DND-41 (cell line): Measurements from ENCODE around the gene CROT.

Experiments
- ATAC-seq: fragments of 200-7000 bp; cut with Tn5 transposase; 3 replicates; pipeline ENCODE4 v1.9.1; 2021; ENCODE audit warnings: low read depth; ENCODE audit not compliant: insufficient read depth
- DNase-seq: peaks from one replicate; pipeline ENCODE4 v3.0.0-alpha.2; 2020
- H2AFZ ChIP-seq: 2 replicates; pipeline ENCODE4 v1.6.0; 2012; ENCODE audit warnings: low read depth, low read length
- H3K27ac ChIP-seq: 2 replicates; pipeline ENCODE4 v1.5.1; 2012; ENCODE audit warnings: low read length, inconsistent platforms
- H3K27me3 ChIP-seq: fragments of 200-600 bp; sonication (generic); 2 replicates; pipeline ENCODE4 v1.6.0; 2012; ENCODE audit warnings: low read length, mild to moderate bottlenecking, inconsistent platforms; ENCODE audit not compliant: insufficient read depth, poor library complexity
- H3K36me3 ChIP-seq: 2 replicates; pipeline ENCODE4 v1.5.1; 2012; ENCODE audit warnings: low read length, inconsistent platforms; ENCODE audit not compliant: insufficient read depth
- H3K4me1 ChIP-seq: 2 replicates; pipeline ENCODE4 v1.5.1; 2012; ENCODE audit warnings: mild to moderate bottlenecking, low read length; ENCODE audit not compliant: insufficient read depth
- H3K4me2 ChIP-seq: 2 replicates; pipeline ENCODE4 v1.6.0; 2012; ENCODE audit warnings: mild to moderate bottlenecking, moderate library complexity, low read length, inconsistent platforms; ENCODE audit not compliant: insufficient read depth
- H3K4me3 ChIP-seq, 2 experiments: fragments of 200-600 bp in 1 of 2; shearing (Covaris generic) in 1 of 2; 2 replicates each; pipeline ENCODE4 v1.5.1; 2012 to 2016; ENCODE audit warnings: inconsistent platforms in 2 of 2, low read length in 2 of 2, mild to moderate bottlenecking in 2 of 2, low read depth in 1 of 2, moderate library complexity in 1 of 2
- H3K79me2 ChIP-seq: 2 replicates; pipeline ENCODE4 v1.6.0; 2012; ENCODE audit warnings: low read length, inconsistent platforms; ENCODE audit not compliant: insufficient read depth
- H3K9ac ChIP-seq: 2 replicates; pipeline ENCODE4 v1.6.0; 2012; ENCODE audit warnings: low read depth, mild to moderate bottlenecking, inconsistent platforms, low read length, moderate library complexity
- H3K9me3 ChIP-seq: 2 replicates; pipeline ENCODE4 v1.5.1; 2012; ENCODE audit warnings: low read length, moderate library complexity, mild to moderate bottlenecking, inconsistent platforms; ENCODE audit not compliant: insufficient read depth, severe bottlenecking
- H4K20me1 ChIP-seq: 2 replicates; pipeline ENCODE4 v1.6.0; 2012; ENCODE audit warnings: low read length; ENCODE audit not compliant: insufficient read depth
- CTCF ChIP-seq: IDR thresholded peaks from 2 replicates; pipeline ENCODE4 v1.5.1; 2012; ENCODE audit warnings: borderline replicate concordance, low read length, moderate library complexity, mild to moderate bottlenecking; ENCODE audit not compliant: poor library complexity, severe bottlenecking; ENCODE audit errors: extremely low read depth
- EZH2 ChIP-seq: IDR thresholded peaks from 3 replicates; pipeline ENCODE4 v1.6.1; 2012; ENCODE audit warnings: borderline replicate concordance, low read depth, mild to moderate bottlenecking, moderate library complexity, low read length, inconsistent platforms; ENCODE audit not compliant: severe bottlenecking

Gene CROT, protein sequence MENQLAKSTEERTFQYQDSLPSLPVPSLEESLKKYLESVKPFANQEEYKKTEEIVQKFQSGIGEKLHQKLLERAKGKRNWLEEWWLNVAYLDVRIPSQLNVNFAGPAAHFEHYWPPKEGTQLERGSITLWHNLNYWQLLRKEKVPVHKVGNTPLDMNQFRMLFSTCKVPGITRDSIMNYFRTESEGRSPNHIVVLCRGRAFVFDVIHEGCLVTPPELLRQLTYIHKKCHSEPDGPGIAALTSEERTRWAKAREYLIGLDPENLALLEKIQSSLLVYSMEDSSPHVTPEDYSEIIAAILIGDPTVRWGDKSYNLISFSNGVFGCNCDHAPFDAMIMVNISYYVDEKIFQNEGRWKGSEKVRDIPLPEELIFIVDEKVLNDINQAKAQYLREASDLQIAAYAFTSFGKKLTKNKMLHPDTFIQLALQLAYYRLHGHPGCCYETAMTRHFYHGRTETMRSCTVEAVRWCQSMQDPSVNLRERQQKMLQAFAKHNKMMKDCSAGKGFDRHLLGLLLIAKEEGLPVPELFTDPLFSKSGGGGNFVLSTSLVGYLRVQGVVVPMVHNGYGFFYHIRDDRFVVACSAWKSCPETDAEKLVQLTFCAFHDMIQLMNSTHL

GRCh38 chr7:87345166-87345927 lies at the start of gene CROT:
Gene CROT, plus strand, starts transcription at chr7:87345664. Its CDS starts 3,405 bp downstream, at chr7:87349069.
- H3K4me2 ChIP-seq = peak within 1 kb of the TSS; percentile 95
- H3K79me2 ChIP-seq = peaks cover 23% of the 10 kb centered on the region
- H3K4me3 ChIP-seq = peak within 1 kb of the TSS; percentile 40 to 89
- no peaks in the 10 kb centered on the region for H4K20me1 ChIP-seq
- peak within 1 kb of the TSS; percentile 88 for H2AFZ ChIP-seq
- peak; percentile 97 for ATAC-seq
- H3K9ac ChIP-seq = peak within 1 kb of the TSS; percentile 72
- peaks cover 41% of the 10 kb centered on the region for H3K4me1 ChIP-seq
- DNase-seq = peak; percentile 95
- H3K9me3 ChIP-seq = no peaks in the 10 kb centered on the region
- peaks cover 20% of the 10 kb centered on the region; the same call in 1 of the 2 replicates for H3K36me3 ChIP-seq
- TF ChIP-seq EZH2 (no peak), CTCF (no peak)
- no peaks in the 10 kb centered on the region for H3K27me3 ChIP-seq
- H3K27ac ChIP-seq = peak within 1 kb of the TSS; percentile 83

DNA sequence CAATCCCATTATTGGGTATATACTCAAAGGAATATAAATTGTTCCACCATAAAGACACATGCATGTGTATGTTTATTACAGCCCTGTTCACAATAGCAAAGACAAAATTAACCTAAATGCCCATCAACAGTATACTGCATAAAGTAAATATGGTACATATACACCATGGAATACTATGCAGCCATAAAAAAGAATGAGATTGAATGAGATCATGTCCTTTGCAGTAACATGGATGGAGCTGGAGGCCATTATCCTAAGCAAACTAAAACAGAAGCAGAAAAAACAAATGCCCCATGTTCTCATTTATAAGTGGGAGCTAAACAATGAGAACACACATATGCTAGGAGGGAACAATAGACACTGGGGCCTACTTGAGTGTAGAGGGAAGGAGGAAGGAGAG lies 44.7 kb upstream of the CROT start:
- ATAC-seq (no peak), DNase-seq (no peak)
- Histone ChIP-seq H3K4me3 (no peak overlapping the region), H3K79me2 (no peaks in the 10 kb centered on the region), H3K9ac (no peak overlapping the region), H3K27me3 (no peaks in the 10 kb centered on the region), H3K27ac (no peak overlapping the region), H3K4me2 (no peak overlapping the region), H2AFZ (no peak overlapping the region), H4K20me1 (no peaks in the 10 kb centered on the region), H3K4me1 (no peaks in the 10 kb centered on the region), H3K36me3 (no peaks in the 10 kb centered on the region), H3K9me3 (no peaks in the 10 kb centered on the region)
- TF ChIP-seq CTCF = no peak
- TF ChIP-seq EZH2 = no peak

GRCh38 chr7:87310790-87311419 lies 34.6 kb upstream of the CROT start:
- ATAC-seq = no peak
- no peak overlapping the region for H3K4me2 ChIP-seq
- H2AFZ ChIP-seq = no peak overlapping the region
- H3K27me3 ChIP-seq = no peaks in the 10 kb centered on the region
- H3K4me1 ChIP-seq = no peaks in the 10 kb centered on the region
- H3K79me2 ChIP-seq = no peaks in the 10 kb centered on the region
- no peaks in the 10 kb centered on the region for H3K9me3 ChIP-seq
- no peak overlapping the region for H3K9ac ChIP-seq
- H3K27ac ChIP-seq = no peak overlapping the region
- no peak for DNase-seq
- no peaks in the 10 kb centered on the region for H4K20me1 ChIP-seq
- TF ChIP-seq EZH2 (no peak), CTCF (no peak)
- no peak overlapping the region for H3K4me3 ChIP-seq
- H3K36me3 ChIP-seq = no peaks in the 10 kb centered on the region
